ENCODE data around the gene PCGF6.

DNA sequence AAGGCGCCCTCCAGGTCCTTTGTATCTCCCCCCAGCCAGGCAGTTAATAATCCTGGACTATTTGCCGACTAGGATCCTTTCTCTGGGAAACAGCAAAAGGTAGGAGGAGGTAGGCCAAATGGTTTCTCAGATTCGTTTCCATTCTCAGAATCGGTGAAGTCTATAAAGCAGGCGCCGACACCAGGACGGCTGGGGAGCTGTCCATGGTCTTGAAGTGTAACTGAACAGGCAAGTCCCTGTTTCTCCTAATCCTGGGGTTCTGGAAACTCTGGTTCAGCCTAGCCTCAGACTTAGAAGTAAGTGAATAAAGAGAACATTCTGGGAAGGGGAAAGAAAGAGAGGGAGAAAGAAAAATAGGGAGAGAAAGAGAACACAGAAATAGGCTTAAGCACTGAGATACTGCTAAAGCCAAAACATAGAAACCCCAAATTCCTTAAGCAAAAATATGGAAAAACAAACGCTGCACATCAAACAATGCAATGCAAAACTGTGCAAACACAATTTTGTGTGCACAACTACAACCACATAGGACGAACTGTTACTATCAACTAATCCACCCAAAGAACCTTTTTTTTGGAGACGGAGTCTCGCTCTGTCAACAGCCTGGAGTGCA, 85.1 kb downstream of the PCGF6 start:
- TF ChIP-seq, protein P1, sequence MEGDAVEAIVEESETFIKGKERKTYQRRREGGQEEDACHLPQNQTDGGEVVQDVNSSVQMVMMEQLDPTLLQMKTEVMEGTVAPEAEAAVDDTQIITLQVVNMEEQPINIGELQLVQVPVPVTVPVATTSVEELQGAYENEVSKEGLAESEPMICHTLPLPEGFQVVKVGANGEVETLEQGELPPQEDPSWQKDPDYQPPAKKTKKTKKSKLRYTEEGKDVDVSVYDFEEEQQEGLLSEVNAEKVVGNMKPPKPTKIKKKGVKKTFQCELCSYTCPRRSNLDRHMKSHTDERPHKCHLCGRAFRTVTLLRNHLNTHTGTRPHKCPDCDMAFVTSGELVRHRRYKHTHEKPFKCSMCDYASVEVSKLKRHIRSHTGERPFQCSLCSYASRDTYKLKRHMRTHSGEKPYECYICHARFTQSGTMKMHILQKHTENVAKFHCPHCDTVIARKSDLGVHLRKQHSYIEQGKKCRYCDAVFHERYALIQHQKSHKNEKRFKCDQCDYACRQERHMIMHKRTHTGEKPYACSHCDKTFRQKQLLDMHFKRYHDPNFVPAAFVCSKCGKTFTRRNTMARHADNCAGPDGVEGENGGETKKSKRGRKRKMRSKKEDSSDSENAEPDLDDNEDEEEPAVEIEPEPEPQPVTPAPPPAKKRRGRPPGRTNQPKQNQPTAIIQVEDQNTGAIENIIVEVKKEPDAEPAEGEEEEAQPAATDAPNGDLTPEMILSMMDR (conservative IDR thresholded peaks at IDR 0.05 in 1 of 2, IDR thresholded peaks at IDR 0.05 in 1 of 2; ENCODE audit: extremely low read depth in 1 of 2, insufficient read depth in 1 of 2, low read depth in 1 of 2, low read length in 2 of 2) = no peak
- no peak for TF ChIP-seq EZH2 (IDR thresholded peaks at IDR 0.05; ENCODE audit: borderline replicate concordance, low read length)
